Activated naive CD8-positive, alpha-beta T cell treated with anti-CD3 and anti-CD28 coated beads, Interleukin-2, amount 50 U/mL, for 16 hours (primary cell): ENCODE measurements around the gene MDGA2.

Source experiments
- DNase-seq: peaks from one replicate; pipeline ENCODE4 v3.0.0-alpha.2; 2020; ENCODE audit warnings: low read depth, low spot score

MDGA2 gene

DNA sequence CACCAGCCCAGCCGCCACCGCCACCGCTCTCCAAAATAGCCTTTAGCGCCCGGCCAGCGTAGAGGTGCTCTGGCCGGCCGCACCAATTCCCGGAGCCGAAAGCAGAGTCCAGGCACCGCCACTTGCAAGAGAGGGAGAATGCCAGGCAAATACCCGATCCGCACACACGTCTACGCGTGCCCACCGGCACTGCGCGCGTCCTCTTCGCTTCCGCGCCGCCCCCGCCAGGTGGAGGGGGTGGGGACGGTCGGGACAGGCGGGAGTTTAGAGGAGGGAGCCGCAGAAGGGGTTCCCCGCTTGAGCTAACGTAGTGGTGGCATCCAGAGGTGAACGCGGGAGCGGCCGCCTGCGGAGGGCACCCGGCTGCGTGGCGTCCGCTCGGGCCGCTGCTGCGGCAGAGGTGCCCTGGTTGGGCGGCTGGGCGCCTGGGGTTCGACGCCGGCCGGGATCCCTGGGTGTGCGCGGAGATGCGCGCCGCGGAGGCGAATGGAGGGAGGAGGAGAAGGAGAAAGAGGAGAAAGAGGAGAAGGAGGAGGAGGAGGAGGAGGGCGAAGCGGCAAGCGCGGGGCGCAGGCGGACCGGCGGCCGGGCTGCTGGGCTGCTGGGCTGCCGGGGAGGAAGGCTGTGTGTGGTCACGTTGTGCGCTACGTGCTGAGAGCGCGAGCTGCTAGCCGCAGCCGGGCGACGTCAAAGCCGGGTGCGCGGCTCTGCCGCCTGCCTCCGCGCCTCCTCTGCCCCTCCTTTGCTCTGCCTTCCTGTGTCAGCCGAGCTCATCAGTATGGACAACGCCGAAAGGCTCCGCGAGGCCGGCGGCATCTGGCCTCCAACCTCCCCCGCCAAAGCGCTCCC, at the start of gene MDGA2:
Gene MDGA2, minus strand, starts transcription at position 140 of the 849 bp plus-strand sequence.
- no peak for DNase-seq

DNA sequence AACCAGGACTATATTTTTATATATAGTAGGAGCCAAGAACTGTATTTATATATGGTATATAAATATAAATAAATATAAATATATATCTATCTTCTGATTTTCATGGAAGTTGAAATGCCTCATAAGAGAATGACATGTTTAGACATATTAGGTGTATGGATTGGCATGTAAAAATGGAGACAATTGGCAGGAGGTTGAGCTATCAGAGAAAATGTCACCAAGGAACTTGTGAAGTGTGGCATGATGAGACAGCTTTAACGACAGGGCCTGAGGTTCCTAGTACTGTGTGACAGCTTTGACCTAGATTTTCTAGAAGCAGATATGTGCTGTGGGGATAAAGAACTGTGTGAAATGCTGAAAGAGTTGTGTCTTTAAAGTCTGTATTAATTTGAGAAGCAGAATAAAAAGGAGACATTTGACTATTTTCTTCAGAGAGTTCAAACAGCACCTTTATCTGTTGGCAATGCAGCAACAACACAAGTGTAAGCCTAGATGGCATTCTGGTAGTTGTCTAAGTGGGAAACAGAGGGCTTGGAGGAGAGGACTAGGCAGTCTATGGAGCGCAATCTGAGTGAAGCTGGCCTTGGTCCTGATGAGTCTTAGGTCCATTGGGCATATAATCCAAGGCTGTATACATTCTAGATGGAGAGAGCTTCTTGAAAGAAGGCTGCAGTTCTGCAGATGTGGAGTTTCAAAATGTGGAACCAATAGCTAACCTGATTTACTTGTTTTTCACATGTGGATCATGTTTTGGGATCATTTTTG, 47.7 kb upstream of the MDGA2 start:
- no peak for DNase-seq

DNA sequence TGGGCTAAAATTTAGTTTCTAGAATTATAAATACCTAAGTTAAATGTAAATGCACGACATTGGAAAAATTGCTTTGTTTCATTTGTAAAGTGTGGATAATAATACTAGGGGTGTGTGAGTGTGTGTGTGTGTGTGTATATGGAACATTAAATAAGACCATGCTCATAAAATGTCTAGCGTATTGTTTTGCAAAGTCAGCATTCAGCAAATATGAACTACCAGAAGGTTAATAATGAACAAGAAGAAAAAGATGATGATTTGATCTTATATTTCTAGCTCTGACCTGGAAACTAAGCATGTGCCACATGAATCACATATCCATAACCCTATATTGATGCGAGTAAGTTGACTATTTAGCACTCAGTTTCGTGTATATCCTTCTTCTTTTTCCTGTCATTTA, 44.9 kb upstream of the MDGA2 start:
- DNase-seq, result no peak

DNA sequence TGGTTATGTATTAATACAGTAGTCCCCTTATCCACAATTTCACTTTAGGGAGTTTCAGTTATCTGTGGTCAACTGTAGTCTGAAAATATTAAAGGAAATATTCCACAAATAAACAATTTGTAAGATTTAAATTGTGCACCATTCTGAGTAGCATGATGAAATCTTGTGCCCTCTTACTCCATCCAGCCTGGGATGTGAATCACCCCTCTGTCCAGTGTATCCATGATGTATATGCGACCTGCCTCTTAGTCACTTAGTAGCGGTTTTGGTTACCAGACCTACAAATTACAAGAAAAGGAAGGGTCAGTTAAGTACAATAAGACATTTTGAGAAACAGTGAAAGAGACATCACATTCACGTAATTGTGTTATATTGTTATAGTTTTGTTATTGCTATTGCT, 39.9 kb upstream of the MDGA2 start:
- DNase-seq, result no peak

DNA sequence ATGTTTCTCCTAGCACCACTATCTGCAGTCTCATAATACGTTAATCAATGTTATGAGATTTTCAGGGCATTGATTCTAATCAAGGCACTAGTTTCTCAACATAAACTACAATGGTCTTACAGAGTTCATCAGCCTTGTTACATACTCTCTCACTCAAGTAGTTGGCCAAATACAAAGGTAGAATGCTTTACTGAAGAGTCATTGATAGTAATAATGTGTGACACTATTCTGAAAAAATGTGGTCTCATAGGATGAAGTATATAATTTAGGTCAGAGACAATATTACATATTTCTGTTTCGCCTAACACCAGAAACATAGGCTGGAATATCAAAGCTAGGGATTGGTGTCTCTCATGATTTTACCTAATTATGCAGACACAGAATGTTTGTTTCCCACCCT, 35.2 kb upstream of the MDGA2 start:
- DNase-seq, result no peak

DNA sequence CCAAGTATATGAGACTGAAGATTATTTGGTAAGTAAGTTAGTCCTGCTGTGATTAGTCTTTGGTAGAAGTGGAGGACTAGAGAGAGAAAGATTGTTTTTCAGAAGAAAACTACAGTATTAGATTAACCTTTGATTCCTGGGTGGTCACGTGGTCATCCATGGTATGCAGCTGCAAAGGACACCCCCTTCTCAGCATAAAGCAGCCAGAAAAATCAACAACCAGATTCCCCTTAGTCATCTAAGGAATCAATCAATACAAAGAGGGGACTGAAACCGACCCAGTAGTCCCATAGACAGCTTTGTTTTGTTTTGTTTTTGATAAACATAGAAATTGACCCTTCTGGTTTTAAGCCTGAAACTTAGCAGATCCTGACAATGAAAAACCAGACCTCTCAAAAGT, 30.3 kb upstream of the MDGA2 start:
- DNase-seq, result no peak

DNA sequence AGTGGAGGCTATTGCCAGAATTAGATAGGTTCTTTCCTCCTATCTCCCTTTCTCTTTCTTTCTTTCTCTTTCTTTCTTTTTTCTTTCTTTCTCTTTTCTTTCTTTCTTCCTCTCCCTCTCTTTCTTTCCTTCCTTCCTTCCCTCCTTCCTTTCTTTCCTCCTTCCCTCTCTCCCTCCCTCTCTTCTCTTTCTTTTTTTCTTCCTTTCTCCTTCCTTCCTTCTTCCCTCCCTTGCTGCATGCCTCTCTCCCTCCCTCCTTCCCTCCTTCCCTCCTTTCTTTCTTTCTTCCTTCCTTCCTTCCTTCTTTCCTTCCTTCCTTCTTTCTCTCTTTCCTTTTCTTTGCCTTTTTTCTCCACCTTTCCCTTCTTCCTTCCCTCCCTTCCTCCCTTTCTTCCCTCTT, 16.4 kb upstream of the MDGA2 start:
- DNase-seq, result no peak

DNA sequence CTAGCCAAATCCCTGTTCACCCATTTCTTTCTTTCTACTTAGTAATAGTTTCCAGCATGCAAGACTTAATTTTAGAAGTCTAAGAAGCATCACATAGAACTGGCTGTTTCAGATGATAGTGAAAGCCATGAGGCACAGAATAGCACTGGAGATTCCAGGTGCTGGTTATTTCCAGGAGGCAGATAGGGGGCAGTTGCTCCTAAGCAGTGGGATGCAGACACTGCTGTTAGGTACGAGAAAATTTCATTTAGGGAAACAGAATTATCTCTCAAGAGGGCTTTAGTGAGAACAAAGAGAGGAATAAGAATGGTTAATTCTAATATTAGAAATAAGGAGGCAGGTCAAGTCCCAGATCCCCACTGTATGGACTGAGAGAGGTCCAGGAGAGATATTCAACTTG, 3.6 kb upstream of the MDGA2 start:
- DNase-seq, result no peak

DNA sequence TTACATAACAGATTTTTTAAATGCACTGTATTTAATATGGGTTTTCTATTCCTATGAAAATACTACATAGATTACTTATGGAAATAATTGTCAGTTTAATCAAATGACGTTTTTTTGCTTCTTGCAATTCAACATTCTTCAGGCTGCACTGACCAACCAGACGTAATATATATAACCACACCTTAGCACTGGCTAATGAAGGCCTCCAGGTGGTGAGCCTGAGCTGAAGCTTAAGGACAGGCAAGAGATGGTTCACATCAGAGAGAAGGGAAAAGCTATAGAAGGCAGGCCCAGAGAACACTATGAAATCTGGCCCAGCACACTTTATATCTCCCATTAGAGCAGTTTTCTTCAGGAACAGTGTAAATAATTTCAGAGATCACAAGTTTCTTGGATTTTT, 2.8 kb upstream of the MDGA2 start:
- DNase-seq, result no peak

DNA sequence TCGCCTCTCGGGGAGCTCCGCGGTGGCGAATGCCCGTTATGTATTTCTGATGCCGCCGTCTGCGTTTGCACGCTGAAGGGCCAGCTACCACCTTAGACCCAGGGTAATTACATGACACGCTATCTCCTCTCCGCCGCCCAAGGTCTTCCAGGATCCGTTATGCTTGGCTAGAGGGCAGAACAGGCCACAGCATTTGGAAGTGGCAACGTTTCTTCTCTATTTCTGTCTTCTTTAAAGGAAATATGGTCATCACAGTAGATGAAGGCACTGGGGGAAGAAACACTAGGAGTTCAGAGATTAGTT, 861 bp upstream of the MDGA2 start:
- no peak for DNase-seq

DNA sequence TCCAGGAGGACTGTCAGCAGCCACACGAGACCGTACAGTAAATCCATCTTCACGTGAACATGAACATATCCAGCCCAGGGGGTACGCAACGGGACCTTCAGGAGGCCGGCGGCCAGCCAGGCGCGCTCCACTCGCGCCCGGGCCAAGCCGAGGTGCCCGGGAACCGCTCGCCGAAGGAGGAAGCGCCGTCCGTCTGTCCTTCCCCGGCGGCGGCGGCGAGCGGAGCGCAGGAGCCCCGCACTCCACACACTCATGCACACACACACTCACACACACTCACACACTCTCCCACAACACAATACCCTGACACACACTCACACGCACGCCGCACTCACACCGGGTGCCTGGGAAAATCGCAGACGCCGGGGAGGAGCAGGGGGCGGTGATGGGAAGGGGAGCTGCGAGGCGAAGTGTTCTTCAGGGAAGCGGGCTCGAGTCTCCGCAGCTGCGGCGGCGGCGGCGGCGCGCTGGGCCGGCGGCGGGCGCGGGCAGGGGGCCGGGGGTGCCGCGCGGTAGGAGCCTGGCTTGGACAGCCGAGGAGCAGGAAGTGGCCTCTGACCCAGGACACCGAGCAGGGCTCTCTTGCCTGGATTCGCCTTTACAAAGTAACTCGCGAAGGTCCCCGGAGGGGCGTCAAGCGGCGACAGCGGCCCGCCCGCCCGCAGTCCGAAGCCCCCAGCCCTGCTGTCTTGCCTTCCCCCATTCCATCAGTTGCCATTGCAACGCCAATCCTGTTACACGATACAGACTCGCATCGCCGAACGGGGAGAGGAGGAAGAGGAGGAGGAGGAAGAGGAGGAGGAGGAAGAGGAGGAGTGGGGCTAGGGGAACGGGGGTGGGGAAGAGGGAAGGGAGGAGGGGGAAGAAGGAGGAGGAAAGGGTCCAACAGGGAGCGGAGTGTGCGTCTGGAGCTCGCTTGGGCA, 601 bp downstream of the MDGA2 start:
- no peak for DNase-seq

DNA sequence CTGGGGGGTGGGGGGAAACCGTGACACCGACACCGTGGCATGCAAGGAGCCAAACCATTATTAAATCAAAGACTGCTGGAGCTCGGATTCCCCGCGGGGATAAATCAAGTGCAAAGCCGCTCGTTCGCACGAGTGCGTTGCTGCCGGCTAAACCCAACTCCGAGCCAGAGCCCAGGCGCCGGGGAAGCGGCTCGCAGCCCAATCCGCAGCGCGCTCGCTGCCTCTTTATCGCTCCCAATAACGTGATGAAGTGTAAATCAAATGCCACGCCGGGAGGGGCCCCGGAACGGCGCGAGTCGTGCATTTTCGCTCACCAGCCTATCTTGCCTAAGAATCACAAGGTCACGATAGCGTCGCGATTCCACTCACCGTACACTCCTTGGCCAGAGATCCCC, 1.3 kb downstream of the MDGA2 start:
- no peak for DNase-seq

DNA sequence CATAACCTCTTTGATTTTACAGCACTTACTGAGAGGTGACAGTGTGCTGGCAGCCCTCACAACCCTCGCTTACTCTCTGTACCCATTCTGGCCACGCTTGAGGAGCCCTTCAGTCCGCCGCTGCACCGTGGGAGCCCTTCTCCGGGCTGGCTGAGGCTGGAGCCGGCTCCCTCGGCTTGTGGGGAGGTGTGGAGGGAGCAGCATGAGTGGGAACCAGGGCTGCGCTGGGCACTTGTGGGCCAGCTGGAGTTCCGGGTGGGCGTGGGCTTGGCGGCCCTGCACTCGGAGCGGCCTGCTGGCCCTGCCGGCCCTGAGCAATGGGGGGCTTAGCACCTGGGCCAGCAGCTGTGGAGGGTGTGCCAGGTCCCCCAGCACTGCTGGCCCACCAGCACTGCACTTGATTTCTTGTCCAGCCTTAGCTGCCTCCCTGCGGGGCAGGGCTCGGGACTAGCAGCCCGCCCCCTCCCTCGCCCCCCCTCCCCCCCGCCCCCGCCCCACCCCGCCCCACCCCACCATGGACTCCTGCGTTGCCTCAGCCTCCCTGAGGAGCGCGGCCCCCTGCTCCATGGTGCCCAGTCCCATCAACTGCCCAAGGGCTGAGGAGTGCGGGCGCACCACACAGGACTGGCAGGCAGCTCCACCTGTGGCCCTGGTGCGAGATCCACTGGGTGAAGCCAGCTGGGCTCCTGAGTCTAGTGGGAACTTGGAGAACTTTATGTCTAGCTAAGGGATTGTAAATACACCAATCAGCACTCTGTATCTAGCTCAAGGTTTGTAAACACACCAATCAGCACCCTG, 9.9 kb downstream of the MDGA2 start:
- DNase-seq, result no peak

DNA sequence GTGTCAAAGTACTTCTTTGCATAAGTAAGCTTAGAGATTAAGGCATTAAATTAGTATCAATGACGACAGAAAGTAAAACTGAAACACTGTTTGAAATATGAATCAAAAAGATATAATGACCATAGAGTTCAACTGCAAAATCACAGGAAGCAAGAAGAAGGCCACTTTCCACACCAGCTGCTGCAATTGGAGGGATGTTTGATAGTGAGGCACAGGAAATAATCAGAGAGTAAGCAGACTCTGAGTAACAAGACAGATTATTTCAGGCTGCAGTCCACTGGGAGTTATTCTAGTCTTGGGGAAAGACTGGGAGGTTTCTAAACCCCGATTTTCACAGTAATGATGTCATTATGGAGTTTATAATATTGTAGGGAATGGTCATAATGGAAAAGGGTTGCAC, 12.9 kb downstream of the MDGA2 start:
- no peak for DNase-seq

DNA sequence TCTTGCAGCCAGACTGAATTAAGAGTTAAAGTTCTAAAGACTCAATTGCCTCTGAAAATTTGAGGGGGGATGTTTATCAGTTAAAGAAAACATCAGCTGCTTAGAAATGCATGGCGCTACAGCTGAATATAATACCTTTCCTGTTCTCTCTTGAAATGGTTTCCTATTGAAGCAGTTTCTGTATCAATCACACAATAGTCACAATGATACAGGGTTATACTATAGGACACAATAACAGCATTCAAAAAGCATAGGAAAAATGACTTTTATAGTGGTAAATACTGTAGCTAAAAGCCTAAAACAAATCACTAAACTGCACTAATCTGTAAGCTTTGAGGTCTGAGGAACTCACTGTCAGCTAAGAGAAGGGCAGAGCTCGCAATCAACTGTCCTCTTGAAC, 15.2 kb downstream of the MDGA2 start:
- no peak for DNase-seq

DNA sequence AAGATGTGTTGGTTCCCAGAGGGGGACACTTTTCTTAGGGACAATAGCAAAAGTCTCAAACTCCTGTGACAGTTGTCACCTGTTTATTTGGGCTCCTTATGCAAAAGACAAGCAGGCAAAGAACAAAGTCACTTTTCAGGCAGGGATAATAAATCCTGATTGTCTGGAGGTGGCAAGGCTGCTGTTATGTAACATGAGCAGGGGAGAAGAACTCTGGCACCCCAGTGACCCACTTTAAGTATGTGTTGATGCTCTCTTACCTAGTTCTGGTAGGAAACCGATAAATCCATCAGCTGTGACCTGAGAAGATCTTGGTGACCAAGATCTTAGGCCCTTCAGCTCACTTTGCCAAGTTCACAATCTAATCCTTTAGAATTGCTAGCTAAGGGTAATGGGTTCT, 17.4 kb downstream of the MDGA2 start:
- DNase-seq, result no peak

DNA sequence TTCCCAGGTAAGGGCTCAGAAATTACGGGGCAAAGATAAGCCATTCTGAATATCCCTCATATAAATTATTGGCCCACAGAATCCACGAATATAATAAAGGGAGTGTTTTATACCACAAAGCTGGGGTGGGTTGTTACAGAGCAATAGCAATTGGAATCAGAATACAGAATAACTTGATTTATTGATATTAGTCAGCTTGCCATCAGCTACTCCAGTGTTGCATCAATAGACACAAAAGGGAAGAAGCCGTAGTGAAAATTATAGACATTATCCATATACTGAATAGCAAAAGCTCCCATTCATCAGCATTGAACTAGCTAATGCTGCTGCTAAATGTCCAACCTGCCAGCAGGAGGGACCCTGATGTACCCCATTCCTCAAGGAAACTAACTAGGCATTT, 18.3 kb downstream of the MDGA2 start:
- DNase-seq, result no peak

DNA sequence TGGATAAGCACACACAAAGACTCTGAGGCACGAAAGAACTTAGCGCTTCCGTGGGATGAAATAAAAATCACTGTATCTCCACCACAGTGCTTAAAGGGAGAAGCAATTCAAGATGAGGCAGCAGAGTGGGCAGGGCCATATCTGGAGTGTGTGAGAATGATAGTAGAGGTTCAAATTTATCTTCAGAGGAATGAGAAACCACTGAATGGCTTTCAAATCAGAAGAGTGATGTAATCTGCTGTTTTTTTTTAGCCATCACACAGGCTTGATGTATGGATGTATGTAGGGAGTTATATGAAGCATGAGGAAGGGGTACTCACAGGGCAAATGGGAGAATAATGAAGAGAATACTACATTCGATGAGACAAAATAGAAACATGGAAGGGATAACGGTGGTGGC, 24.1 kb downstream of the MDGA2 start:
- no peak for DNase-seq

DNA sequence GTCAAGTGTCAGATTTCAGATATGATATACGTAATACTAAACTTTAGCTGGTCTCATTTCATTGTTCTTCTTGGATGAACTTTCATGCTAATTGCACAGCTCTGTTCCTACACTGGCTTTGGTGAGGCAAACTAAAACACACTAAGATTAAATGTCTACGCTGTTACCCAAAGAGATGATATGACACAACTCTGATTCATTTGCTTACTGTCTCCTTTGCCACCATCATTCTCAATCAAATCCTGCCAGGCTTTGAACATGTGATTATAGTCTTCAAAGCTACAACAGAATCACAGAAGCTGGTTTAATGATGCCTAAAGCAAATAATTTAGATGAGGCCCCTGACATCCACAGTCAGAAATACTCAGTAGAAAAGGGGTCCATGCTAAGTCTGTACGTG, 37.7 kb downstream of the MDGA2 start:
- no peak for DNase-seq

DNA sequence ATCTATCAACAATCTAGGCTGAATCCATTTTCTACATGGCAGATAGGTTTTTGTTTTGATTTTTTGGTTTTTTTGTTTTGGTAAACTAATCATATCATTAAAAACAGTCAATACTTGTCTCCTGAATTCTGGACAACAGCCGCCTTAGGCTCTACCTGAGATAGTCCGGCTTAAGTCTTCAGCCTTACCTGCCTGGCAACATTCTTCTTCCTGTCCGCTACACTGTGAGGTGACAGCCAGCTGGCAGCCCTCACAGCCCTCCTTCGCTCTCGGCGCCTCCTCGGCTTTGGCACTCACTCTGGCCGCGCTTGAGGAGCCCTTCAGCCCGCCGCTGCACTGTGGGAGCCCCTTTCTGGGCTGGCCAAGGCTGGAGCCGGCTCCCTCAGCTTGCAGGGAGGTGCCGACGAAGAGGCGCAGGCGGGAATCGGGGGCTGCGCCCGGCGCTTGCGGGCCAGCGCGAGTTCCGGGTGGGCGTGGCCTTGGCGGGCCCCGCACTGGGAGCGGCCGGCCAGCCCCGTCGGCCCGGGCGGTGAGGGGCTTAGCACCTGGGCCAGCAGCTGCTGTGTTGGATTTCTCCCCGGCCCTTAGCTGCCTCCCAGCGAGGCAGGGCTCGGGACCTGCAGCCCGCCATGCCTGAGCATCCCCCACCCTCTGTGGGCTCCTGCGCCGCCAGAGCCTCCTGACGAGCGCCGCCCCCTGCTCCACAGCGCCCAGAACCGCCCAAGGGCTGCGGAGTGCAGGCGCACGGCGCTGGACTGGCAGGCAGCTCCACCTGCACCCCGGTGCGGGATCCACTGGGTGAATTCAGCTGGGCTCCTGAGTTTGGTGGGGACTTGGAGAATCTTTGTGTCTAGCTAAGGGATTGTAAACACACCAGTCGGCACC, 49.0 kb downstream of the MDGA2 start:
- DNase-seq, result no peak
